GM19463 (cell line): ENCODE results near the gene RTTN.

Experiments used
- ATAC-seq: cut with Tn5 transposase; IDR thresholded peaks from one replicate; pipeline ENCODE4 v1.9.1; 2021; ENCODE audit warnings: mild to moderate bottlenecking, moderate library complexity; ENCODE audit not compliant: unreplicated experiment

Gene RTTN

GRCh38 chr18:70030728-70031127 is 174.8 kb downstream of the RTTN start:
- no peak for ATAC-seq

GRCh38 chr18:70029163-70029562 is 176.3 kb downstream of the RTTN start:
- ATAC-seq: no peak

GRCh38 chr18:70028734-70029133 is 176.8 kb downstream of the RTTN start:
- peak; percentile 72 for ATAC-seq

GRCh38 chr18:70028084-70028483 is 177.4 kb downstream of the RTTN start:
- ATAC-seq: peak; percentile 37

GRCh38 chr18:70025580-70025979 is 179.9 kb downstream of the RTTN start:
- no peak for ATAC-seq

GRCh38 chr18:70024829-70025228 is 180.7 kb downstream of the RTTN start:
- ATAC-seq: no peak

GRCh38 chr18:70024093-70024492 is 181.4 kb downstream of the RTTN start:
- no peak for ATAC-seq

- ATAC-seq: no peak
Observed at GRCh38 chr18:70022636-70023035, 182.9 kb downstream of the RTTN start.

GRCh38 chr18:70021498-70021897 is 184.0 kb downstream of the RTTN start:
- no peak for ATAC-seq

- ATAC-seq: no peak
Observed at GRCh38 chr18:70021043-70021442, 184.4 kb downstream of the RTTN start.

- no peak for ATAC-seq
Observed at GRCh38 chr18:70019991-70020390, 185.5 kb downstream of the RTTN start.

- ATAC-seq: no peak
Observed at GRCh38 chr18:70019136-70019535, 186.4 kb downstream of the RTTN start.

GRCh38 chr18:70015127-70015526 is 190.4 kb downstream of the RTTN start:
- no peak for ATAC-seq

GRCh38 chr18:70005580-70005979 is 199.9 kb downstream of the RTTN start:
- no peak for ATAC-seq

- no peak for ATAC-seq
Observed at GRCh38 chr18:70004696-70005095, 200.8 kb downstream of the RTTN start.

GRCh38 chr18:69999656-70000055 is 205.8 kb downstream of the RTTN start:
- ATAC-seq: no peak

GRCh38 chr18:69998523-69998987 is 206.9 kb downstream of the RTTN start:
- no peak for ATAC-seq

- ATAC-seq: no peak
Observed at GRCh38 chr18:69996951-69997798, 208.3 kb downstream of the RTTN start.

- ATAC-seq: no peak
Observed at GRCh38 chr18:69996417-69996816, 209.1 kb downstream of the RTTN start.

GRCh38 chr18:69995774-69996173 is 209.7 kb downstream of the RTTN start:
- ATAC-seq: no peak

GRCh38 chr18:69992776-69993175 is 212.7 kb downstream of the RTTN start:
- no peak for ATAC-seq

- ATAC-seq: no peak
Observed at GRCh38 chr18:69987870-69988269, 217.6 kb downstream of the RTTN start.

- no peak for ATAC-seq
Observed at GRCh38 chr18:69985239-69985638, 220.2 kb downstream of the RTTN start.
